CD4-positive, alpha-beta T cell treated with Interleukin-10 for 1 hour (primary cell): ENCODE data around the gene UACA.
"Not testable (repeated sequence)": the region's sequence is repeated elsewhere in the genome, so short reads cannot be mapped to it uniquely, and the experiment has no call there.

Experiments used
- DNase-seq: peaks from one replicate; pipeline ENCODE4 v3.0.0-alpha.2; 2020

UACA gene

GRCh38 chr15:70753101-70753829, 10.1 kb downstream of the UACA start:
- DNase-seq: no peak

- DNase-seq: no peak
Observed at GRCh38 chr15:70752193-70752635, 11.1 kb downstream of the UACA start.

GRCh38 chr15:70750203-70750869, 13.0 kb downstream of the UACA start:
- no peak for DNase-seq

GRCh38 chr15:70748281-70748747, 15.0 kb downstream of the UACA start:
- DNase-seq: no peak

- DNase-seq: not testable (repeated sequence)
Observed at GRCh38 chr15:70746598-70746997, 16.8 kb downstream of the UACA start.

- no peak for DNase-seq
Observed at GRCh38 chr15:70742928-70743327, 20.4 kb downstream of the UACA start.

GRCh38 chr15:70741677-70742293, 21.6 kb downstream of the UACA start:
- no peak for DNase-seq

- DNase-seq: no peak
Observed at GRCh38 chr15:70741107-70741531, 22.2 kb downstream of the UACA start.

- DNase-seq: not testable (repeated sequence)
Observed at GRCh38 chr15:70735040-70735439, 28.3 kb downstream of the UACA start.

GRCh38 chr15:70729164-70729563, 34.2 kb downstream of the UACA start:
- DNase-seq: no peak

GRCh38 chr15:70726753-70727152, 36.6 kb downstream of the UACA start:
- no peak for DNase-seq

GRCh38 chr15:70723927-70724326, 39.4 kb downstream of the UACA start:
- DNase-seq: no peak

- no peak for DNase-seq
Observed at GRCh38 chr15:70723122-70723422, 40.3 kb downstream of the UACA start.

- peak; percentile 44 for DNase-seq
Observed at GRCh38 chr15:70722266-70723121, 40.9 kb downstream of the UACA start.

GRCh38 chr15:70720228-70721016, 42.9 kb downstream of the UACA start:
- DNase-seq: no peak

GRCh38 chr15:70717237-70717793, 46.0 kb downstream of the UACA start:
- DNase-seq: no peak

GRCh38 chr15:70715840-70716485, 47.4 kb downstream of the UACA start:
- DNase-seq: no peak

GRCh38 chr15:70714565-70714964, 48.8 kb downstream of the UACA start:
- DNase-seq: no peak

- DNase-seq: no peak
Observed at GRCh38 chr15:70714015-70714414, 49.3 kb downstream of the UACA start.

GRCh38 chr15:70712271-70712670, 51.1 kb downstream of the UACA start:
- no peak for DNase-seq

- no peak for DNase-seq
Observed at GRCh38 chr15:70710714-70711113, 52.6 kb downstream of the UACA start.
